Activated naive CD4-positive, alpha-beta T cell treated with anti-CD3 and anti-CD28 coated beads, Interleukin-2, amount 50 U/mL, for 16 hours (primary cell): ENCODE results near the gene CBFA2T2.
"Not testable (repeated sequence)": the region's sequence is repeated elsewhere in the genome, so short reads cannot be mapped to it uniquely, and the experiment has no call there.

ENCODE experiments used
- DNase-seq: peaks from one replicate; pipeline ENCODE4 v3.0.0-alpha.2; 2020

CBFA2T2 gene

GRCh38 chr20:33490023-33490933 is at the start of gene CBFA2T2:
TSS of gene CBFA2T2 (plus strand) at chr20:33490096. CDS start at chr20:33490268, 172 bp downstream.
- no peak for DNase-seq

GRCh38 chr20:33440562-33440961 is 49.3 kb upstream of the CBFA2T2 start:
- DNase-seq, result not testable (repeated sequence)

GRCh38 chr20:33441142-33441955 is 48.5 kb upstream of the CBFA2T2 start:
- DNase-seq, result no peak

- DNase-seq, result no peak
These were observed 47.5 kb upstream of the CBFA2T2 start for GRCh38 chr20:33442136-33443005.

GRCh38 chr20:33443006-33443511 is 46.8 kb upstream of the CBFA2T2 start:
- DNase-seq, result peak; percentile 42

GRCh38 chr20:33443512-33444239 is 46.2 kb upstream of the CBFA2T2 start, which contains the start of gene SNTA1:
TSS of gene SNTA1 (minus strand) at chr20:33443763. CDS start at chr20:33443620, 143 bp downstream.
- DNase-seq, result peak; percentile 84

GRCh38 chr20:33444797-33445560 is 44.9 kb upstream of the CBFA2T2 start:
- peak; percentile 22 for DNase-seq

GRCh38 chr20:33445881-33446625 is 43.8 kb upstream of the CBFA2T2 start:
- DNase-seq, result no peak

- DNase-seq, result no peak
These were observed 39.0 kb upstream of the CBFA2T2 start for GRCh38 chr20:33450867-33451266.

- peak; percentile 78 for DNase-seq
These were observed 32.8 kb upstream of the CBFA2T2 start for GRCh38 chr20:33456916-33457642.

GRCh38 chr20:33459599-33459998 is 30.3 kb upstream of the CBFA2T2 start:
- DNase-seq, result no peak

GRCh38 chr20:33460711-33461110 is 29.2 kb upstream of the CBFA2T2 start:
- DNase-seq, result no peak

- no peak for DNase-seq
These were observed 26.4 kb upstream of the CBFA2T2 start for GRCh38 chr20:33463332-33464101.

GRCh38 chr20:33464759-33465158 is 25.1 kb upstream of the CBFA2T2 start:
- DNase-seq, result not testable (repeated sequence)

GRCh38 chr20:33465481-33466302 is 24.2 kb upstream of the CBFA2T2 start:
- no peak for DNase-seq

GRCh38 chr20:33466303-33466646 is 23.6 kb upstream of the CBFA2T2 start:
- DNase-seq, result no peak

- DNase-seq, result no peak
These were observed 19.4 kb upstream of the CBFA2T2 start for GRCh38 chr20:33470457-33470856.

GRCh38 chr20:33470866-33471265 is 19.0 kb upstream of the CBFA2T2 start:
- no peak for DNase-seq
